ENCODE results near the gene BCL7B.
A peak's percentile ranks its signal among the peaks of the same experiment; 100 is the strongest.
"Not testable (repeated sequence)": the region's sequence is repeated elsewhere in the genome, so short reads cannot be mapped to it uniquely, and the experiment has no call there.

BCL7B gene

GRCh38 chr7:73557397-73558257 is at the start of gene BCL7B:
Gene BCL7B (minus strand): TSS chr7:73557690. CDS start chr7:73557578, 112 bp downstream.
- DNase-seq = peak; percentile 60

GRCh38 chr7:73605601-73606220 is 48.2 kb upstream of the BCL7B start:
- DNase-seq = no peak

- DNase-seq = no peak
These were observed 45.5 kb upstream of the BCL7B start for GRCh38 chr7:73602721-73603651.

- DNase-seq = no peak
These were observed 42.4 kb upstream of the BCL7B start for GRCh38 chr7:73599916-73600315.

GRCh38 chr7:73599151-73599882 is 41.8 kb upstream of the BCL7B start:
- DNase-seq = no peak

- DNase-seq = no peak
These were observed 40.7 kb upstream of the BCL7B start for GRCh38 chr7:73597978-73598782.

GRCh38 chr7:73596191-73597065 is 38.9 kb upstream of the BCL7B start:
- no peak for DNase-seq

GRCh38 chr7:73595358-73595757 is 37.9 kb upstream of the BCL7B start:
- no peak for DNase-seq

GRCh38 chr7:73593207-73594045 is 35.9 kb upstream of the BCL7B start:
- DNase-seq = no peak

- DNase-seq = no peak
These were observed 29.4 kb upstream of the BCL7B start for GRCh38 chr7:73586911-73587310.

GRCh38 chr7:73585196-73585595 is 27.7 kb upstream of the BCL7B start:
- DNase-seq = no peak

GRCh38 chr7:73582664-73583202 is 25.2 kb upstream of the BCL7B start:
- DNase-seq = no peak

GRCh38 chr7:73581006-73581405 is 23.5 kb upstream of the BCL7B start:
- DNase-seq = not testable (repeated sequence)

GRCh38 chr7:73578342-73579128 is 21.0 kb upstream of the BCL7B start, which contains the start of gene TBL2:
Gene TBL2 (minus strand): TSS chr7:73578579. CDS start chr7:73578549, 30 bp downstream.
- DNase-seq = peak; percentile 95

- DNase-seq = no peak
These were observed 20.3 kb upstream of the BCL7B start for GRCh38 chr7:73577627-73578341.

- no peak for DNase-seq
These were observed 16.3 kb upstream of the BCL7B start for GRCh38 chr7:73573791-73574190.

GRCh38 chr7:73573276-73573675 is 15.8 kb upstream of the BCL7B start:
- DNase-seq = no peak

GRCh38 chr7:73572767-73573186 is 15.3 kb upstream of the BCL7B start:
- DNase-seq = no peak
